AG04450 (cell line): ENCODE data around the gene DIP2C. TPM values are rescaled to one million over a fixed set of nuclear protein-coding genes. Genes with fewer than 3 reads are reported as not detected.

Experiments
- CTCF ChIA-PET: fragments of 300-600, 350-600 bp; formaldehyde crosslinking; extraction: SDS; loops from one replicate; lab custom pipeline; 2022; ENCODE audit warnings: antibody characterized with exemption, inconsistent platforms; lab: Charles Lee
- POLR2A ChIA-PET: fragments of 350-600 bp; formaldehyde crosslinking; extraction: SDS; loops from one replicate; lab custom pipeline; 2021; ENCODE audit warnings: antibody characterized with exemption, inconsistent platforms; lab: Yijun Ruan, JAX
- DNase-seq: peaks from one replicate; pipeline ENCODE4 v3.0.0-alpha.2; 2011; ENCODE audit warnings: low read depth, low spot score
- H3K27ac ChIP-seq: one replicate; pipeline ENCODE4 v1.5.1; 2012; ENCODE audit warnings: low read depth, low read length, control low read depth
- H3K27me3 ChIP-seq: one replicate; pipeline ENCODE4 v1.6.0; 2012; ENCODE audit warnings: low read length; ENCODE audit not compliant: control insufficient read depth, insufficient read depth
- H3K4me3 ChIP-seq: 2 replicates; pipeline ENCODE4 v1.5.1; 2011; ENCODE audit warnings: mild to moderate bottlenecking, low read depth, low read length, control low read depth
- H3K9me3 ChIP-seq: 2 replicates; pipeline ENCODE4 v1.5.1; 2012; ENCODE audit warnings: low read length; ENCODE audit not compliant: control insufficient read depth, insufficient read depth
- CTCF ChIP-seq: IDR thresholded peaks from 2 replicates; pipeline ENCODE4 v1.5.1; 2011; ENCODE audit warnings: low read depth, low read length, control low read depth, inconsistent platforms
- polyA plus RNA-seq: library from polyadenylated mRNA; depleted of rRNA; stranded (reverse); fragments of >200 nt; gene quantifications from 2 replicates; pipeline ENCODE4 v1.2.3, GENCODE V29; 2011

Gene DIP2C
- polyA plus RNA-seq, 1 experiment: 9.6 TPM

DNA sequence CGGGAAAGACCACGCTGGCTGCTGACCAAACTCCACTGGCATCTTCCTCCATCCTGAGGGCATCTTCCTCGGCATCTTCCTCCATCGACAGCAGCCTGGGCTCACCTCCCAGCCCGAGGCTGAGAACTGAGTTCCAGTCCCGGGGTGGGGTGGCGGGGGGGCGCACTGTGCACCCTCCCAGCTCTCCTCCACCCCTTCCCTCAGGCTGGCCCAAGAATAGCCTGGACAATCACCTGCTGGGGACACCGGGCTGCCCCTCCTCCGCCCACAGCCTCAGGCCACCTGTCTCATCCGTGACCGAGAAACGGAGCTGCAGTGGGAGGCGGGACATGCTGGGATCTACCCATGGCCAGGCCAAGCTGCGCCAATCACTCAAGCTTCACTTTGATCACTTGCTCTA lies 37.2 kb downstream of the DIP2C start:
- no peak for DNase-seq
- peaks cover 8% of the 10 kb centered on the region for H3K9me3 ChIP-seq
- no peak overlapping the region for H3K4me3 ChIP-seq
- POLR2A ChIA-PET: interaction anchor here (0.7 kb wide), 1 partner anchor 64 kb away, joined by 4 read pairs; no protein-coding TSS in a partner anchor
- no peak overlapping the region for H3K27ac ChIP-seq
- CTCF ChIA-PET: interaction anchor here (0.7 to 1.1 kb wide), 2 partner anchors 54 to 105 kb away, joined by 3 read pairs; no protein-coding TSS in a partner anchor
- TF ChIP-seq CTCF: no peak
- no peaks in the 10 kb centered on the region for H3K27me3 ChIP-seq

- no peak for DNase-seq
- no peak for TF ChIP-seq CTCF
- CTCF ChIA-PET: no interaction called here
- H3K4me3 ChIP-seq: no peak overlapping the region
- peaks cover 8% of the 10 kb centered on the region for H3K9me3 ChIP-seq
- POLR2A ChIA-PET: no interaction called here
- no peaks in the 10 kb centered on the region for H3K27me3 ChIP-seq
- H3K27ac ChIP-seq: peak overlapping the region; percentile 70
Observed at GRCh38 chr10:651692-652091, 37.8 kb downstream of the DIP2C start.

DNA sequence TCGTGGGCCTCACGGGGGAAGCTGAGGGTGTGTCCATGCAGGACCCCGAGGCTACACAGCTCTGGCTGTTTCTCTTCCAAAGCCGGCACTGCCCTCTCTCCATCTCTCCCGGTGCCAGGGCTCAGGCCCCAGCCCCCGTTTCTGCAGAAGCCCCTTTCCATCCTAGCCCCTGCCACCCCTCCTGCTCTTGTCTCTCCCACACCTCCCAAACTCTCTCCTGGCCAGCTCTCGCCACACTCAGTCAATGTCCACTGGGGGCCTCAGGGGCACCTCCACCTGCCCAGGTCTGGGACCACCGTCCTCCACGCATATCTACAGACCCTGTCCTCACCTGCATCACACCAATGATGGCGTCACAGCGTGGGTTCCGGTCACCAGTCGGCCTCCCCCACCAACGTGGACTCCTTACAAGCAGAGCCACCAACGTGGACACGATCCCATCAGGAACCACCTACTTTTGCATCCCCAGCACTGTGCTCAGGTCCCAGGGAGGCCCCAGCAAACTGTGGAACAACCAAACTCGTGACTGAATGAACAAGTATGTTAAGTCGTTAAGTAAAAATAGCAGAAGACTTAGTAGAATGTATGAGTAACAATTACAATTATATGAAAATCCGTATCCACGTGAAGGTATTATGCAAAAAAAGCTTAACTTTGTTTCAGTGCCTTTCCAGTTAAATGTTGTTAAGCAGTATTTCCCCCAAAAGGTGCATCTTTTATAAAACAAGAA lies 38.4 kb downstream of the DIP2C start:
- POLR2A ChIA-PET: no interaction called here
- Histone ChIP-seq H3K4me3 (peak overlapping the region; percentile 43), H3K27ac (peak overlapping the region; percentile 91), H3K27me3 (no peaks in the 10 kb centered on the region), H3K9me3 (peaks cover 11% of the 10 kb centered on the region)
- no peak for TF ChIP-seq CTCF
- DNase-seq: peak; percentile 27
- CTCF ChIA-PET: no interaction called here

- POLR2A ChIA-PET: interaction anchor here (0.9 kb wide), 1 partner anchor 75 kb away, joined by 4 read pairs; no protein-coding TSS in a partner anchor
- DNase-seq: peak; percentile 13
- CTCF ChIA-PET: no interaction called here
- H3K9me3 ChIP-seq: peaks cover 13% of the 10 kb centered on the region
- H3K4me3 ChIP-seq: peak overlapping the region; percentile 43
- H3K27me3 ChIP-seq: no peaks in the 10 kb centered on the region
- no peak for TF ChIP-seq CTCF
- peak overlapping the region; percentile 91 for H3K27ac ChIP-seq
Observed at GRCh38 chr10:650441-650851, 39.0 kb downstream of the DIP2C start.

DNA sequence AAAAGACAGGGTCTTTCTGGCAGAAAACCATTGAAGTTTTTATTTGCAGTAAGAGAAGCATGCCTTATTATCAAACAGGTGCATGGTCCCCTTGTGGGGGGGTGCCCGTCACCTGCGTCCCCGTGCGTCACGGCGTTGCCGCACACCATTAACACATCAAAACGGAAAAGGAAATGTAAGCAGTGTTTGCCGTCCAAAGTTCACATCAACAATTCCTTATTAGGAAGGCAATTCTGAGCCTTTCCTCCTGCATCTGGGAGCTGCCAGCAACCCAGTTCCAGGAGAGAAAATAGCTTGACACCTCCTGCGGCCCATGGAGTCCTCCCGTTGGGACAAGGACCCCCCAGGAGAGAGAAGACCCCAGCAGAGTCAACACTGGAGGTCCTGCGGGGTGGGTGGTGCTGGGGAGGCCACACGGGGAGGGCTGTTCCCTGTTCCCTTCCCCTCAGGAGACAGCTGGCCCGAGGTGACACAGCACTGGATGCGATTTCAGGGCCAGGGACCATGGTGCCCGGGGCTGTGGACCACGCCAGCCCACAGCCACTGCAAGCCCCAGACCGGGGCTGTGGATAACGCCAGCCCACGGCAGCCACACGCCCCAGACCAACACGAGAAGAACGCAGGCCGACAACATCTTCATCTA lies 39.5 kb downstream of the DIP2C start:
- peak overlapping the region; percentile 91 for H3K27ac ChIP-seq
- DNase-seq: peak; percentile 47
- H3K27me3 ChIP-seq: no peaks in the 10 kb centered on the region
- POLR2A ChIA-PET: interaction anchor here (0.6 to 0.9 kb wide), 2 partner anchors 32 to 76 kb away, joined by 3 to 4 read pairs; no protein-coding TSS in a partner anchor
- no peak for TF ChIP-seq CTCF
- H3K4me3 ChIP-seq: peak overlapping the region; percentile 43
- peaks cover 17% of the 10 kb centered on the region for H3K9me3 ChIP-seq
- CTCF ChIA-PET: no interaction called here
